SK-N-DZ (cell line): Measurements from ENCODE around the gene GCSAML.

Source experiments
- DNase-seq: peaks from one replicate; pipeline ENCODE4 v3.0.0-alpha.2; 2015; ENCODE audit warnings: low spot score
- small RNA-seq, 2 experiments: library from RNA; depleted of rRNA; stranded (forward); fragments of <200 nt; gene quantifications; one replicate each; pipeline ENCODE3, GENCODE V24; 2014

The GCSAML gene

GRCh38 chr1:247574236-247574635 is 25.3 kb downstream of the GCSAML start:
- DNase-seq = no peak

DNA sequence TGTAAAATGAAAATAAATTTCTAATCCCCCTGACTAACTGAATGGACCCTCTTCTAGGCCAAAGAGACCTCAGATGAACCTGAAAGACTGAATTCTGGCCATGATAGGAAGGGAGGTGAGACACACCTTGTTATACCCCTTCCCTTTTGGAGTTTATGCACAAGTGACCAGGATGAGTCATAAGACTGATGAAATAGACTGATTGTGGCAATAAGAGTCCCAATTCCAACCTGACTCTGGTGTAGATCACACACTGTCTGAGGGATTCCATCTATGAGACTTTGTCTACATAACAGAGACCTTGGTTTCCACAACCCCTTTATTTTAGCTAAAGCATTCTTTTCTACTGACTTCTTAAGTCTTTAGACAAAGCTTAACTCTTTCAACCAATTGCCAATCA is 25.7 kb downstream of the GCSAML start:
- no peak for DNase-seq

DNA sequence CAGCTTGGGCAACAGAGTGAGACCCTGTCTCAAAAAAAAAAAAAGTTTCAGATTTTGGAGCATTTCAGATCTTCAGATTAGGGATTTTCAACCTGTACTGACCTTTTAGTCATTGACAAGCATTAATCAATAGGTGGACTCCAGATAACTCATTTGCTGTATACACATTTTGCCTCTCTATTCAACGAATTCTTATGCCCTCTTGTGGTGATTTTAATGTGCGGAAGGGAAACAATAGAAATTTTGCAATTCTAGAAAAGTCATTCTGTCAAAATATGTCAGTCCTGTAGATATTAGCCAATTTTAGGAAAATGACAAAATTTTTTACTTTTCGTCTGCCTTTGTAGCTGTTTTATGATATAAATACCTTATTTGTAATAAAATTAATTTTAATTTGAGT is 27.6 kb downstream of the GCSAML start:
- DNase-seq = no peak

DNA sequence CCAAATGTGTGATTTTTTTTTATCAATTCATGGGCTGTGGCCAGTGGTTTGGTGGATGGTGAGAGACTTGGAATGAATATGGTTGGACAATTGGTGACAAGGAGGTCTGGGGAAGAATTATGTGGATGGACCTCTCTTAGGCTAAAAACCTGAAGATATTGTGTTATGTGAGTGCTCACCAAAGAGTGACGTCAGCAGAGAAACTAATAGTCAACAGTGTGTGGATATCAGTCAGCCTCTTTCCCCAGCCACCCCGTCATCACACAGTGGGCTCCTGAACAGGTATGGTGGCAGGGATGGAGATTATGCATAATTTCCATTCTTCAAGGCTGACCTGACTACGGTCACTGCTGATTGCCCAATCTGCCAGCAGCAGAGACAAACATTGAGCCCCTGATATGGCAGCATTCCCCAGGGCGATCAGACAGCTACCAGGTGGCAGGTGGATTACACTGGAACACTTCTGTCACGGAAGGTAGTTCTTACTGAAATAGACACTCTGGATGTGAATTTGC is 30.1 kb downstream of the GCSAML start:
- DNase-seq = no peak

DNA sequence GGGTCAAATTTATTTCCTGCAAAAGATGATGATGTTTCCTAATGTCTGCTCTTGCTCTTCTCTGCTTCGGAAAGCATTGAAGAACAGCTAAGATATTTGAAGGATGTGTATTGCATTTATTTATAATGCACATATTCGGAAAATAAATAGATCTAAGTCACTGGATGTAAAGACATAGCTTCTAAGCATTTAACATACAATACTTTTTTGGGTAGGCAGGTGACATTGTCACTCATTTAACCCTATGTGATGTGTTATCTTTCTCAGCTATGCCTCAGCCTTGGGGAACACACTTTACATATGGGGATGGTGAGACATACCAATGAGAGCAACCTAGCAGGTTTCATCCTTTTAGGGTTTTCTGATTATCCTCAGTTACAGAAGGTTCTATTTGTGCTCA is 39.1 kb downstream of the GCSAML start, which contains the start of gene OR2G2:
TSS of gene OR2G2 (plus strand) at position 301 of the 400 bp plus-strand sequence. CDS start at position 301, 0 bp downstream.
- DNase-seq = no peak

DNA sequence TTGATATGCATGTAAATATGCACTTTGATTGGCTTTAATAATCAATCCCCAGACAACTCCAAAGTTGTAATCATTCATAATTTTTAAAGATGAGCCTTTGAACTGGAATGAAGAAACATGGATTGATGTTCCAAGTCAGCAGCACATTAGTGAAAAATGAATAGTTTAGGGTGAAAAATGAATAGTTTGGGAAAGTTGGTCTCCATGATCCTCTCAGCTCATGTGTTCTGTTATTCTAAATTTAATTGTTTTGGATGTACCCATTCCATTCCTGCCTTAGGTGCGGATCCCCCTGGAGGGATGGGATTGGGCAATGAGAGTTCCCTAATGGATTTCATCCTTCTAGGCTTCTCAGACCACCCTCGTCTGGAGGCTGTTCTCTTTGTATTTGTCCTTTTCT is 56.4 kb downstream of the GCSAML start, which contains the start of gene OR2G3:
TSS of gene OR2G3 (plus strand) at position 301 of the 400 bp plus-strand sequence. CDS start at position 301, 0 bp downstream.
- DNase-seq = no peak

GRCh38 chr1:247613405-247613804 is 64.5 kb downstream of the GCSAML start:
- no peak for DNase-seq

GRCh38 chr1:247614625-247615024 is 65.7 kb downstream of the GCSAML start:
- DNase-seq = no peak

Small RNA genes lying within 50 kb of the gene (small RNA-seq; reads per million reads assigned to genes)
- 0 reads per million in 2 experiments for gene RF00026
